Measurements from ENCODE around the gene CLK3. TPM values are rescaled to one million over a fixed set of nuclear protein-coding genes. Genes with fewer than 3 reads are reported as not detected.
A peak's percentile ranks its signal among the peaks of the same experiment; 100 is the strongest.

The CLK3 gene
- total and polyA plus RNA-seq, 2 of the 13 experiments (the other 11 are each of a cell fraction or from before 2014, with no cell fraction given) = 41.5 to 82.0 TPM

DNA sequence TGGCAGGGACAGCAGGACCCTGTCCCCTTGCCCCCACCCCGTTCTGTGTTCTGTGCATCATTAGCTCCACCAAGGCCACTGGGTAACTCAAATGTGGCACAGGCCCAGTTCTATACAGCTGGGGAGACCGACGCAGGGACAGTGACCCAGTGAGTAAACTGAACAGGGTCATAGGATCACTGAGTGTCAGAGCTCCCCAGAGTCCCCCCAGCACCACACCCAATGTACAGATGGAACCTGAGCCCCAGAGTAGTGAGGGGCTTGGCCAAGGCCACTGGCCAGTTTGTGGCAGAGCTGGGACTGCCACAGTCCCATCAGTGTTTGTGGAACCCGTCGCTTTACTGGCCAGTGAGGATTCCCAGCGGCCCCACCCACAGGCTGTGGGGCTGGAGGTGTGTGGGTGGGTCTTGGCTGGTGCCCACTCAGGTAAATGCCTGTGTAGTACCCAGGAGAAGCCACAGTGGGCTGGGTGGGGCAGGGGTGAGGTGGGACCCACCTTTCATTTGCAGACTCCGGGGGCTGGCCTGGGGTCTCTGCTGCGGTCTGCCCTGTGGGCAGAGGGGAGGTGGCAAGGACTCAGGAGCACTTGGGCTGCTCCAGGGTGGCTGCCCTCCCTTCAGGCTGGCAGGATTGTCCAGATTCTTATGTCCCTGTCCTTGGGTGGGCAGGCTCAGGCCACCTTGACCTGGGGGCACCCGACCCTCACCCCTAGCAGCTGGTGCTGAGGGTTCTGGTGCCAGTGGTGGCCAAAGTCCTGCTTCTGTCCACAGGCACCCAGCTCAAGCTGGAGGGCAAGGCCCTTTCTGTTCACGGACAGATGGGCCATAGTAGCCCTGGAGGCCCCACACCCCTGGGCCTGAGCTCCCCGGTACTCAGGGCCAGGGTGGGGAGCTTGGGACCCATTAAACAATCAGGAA is 11.6 kb upstream of the CLK3 start:
- Histone ChIP-seq H2AFZ (ENCODE audit: low read length) (no peak overlapping the region), H3K4me1 (ENCODE audit: insufficient read depth, low read length) (peaks cover 41% of the 10 kb centered on the region), H3K27ac (ENCODE audit: extremely low read length, insufficient read depth, low read length) (no peak overlapping the region), H3K36me3 (replicated peaks in 1 of 2; ENCODE audit: control insufficient read depth in 1 of 2, insufficient read depth in 2 of 2, low read length in 2 of 2) (no peaks in the 10 kb centered on the region), H3K27me3 (ENCODE audit: control insufficient read depth in 1 of 2, insufficient read depth in 2 of 2, low read length in 2 of 2) (peaks cover 7 to 20% of the 10 kb centered on the region in 2 experiments; a peak in 4 of 5 replicates), H3K4me2 (ENCODE audit: low read depth, low read length) (no peak overlapping the region; the same call in 1 of the 2 replicates), H3K79me2 (ENCODE audit: insufficient read depth, low read length) (no peaks in the 10 kb centered on the region), H3K9me3 (ENCODE audit: low read length) (no peaks in the 10 kb centered on the region), H3K4me3 (replicated peaks in 1 of 3; ENCODE audit: insufficient read depth in 1 of 3, low read depth in 2 of 3, low read length in 3 of 3) (no peak overlapping the region), H3K9ac (ENCODE audit: insufficient read depth, low read depth, low read length) (no peak overlapping the region), H4K20me1 (ENCODE audit: insufficient read depth, low read length) (no peaks in the 10 kb centered on the region)
- in situ Hi-C loops (cut with HindIII; ENCODE audit: extremely low pct_ligation_motif_present, low pct_unique_long_range_greater_than_20kb) = no loop called here
- CTCF ChIA-PET (ENCODE audit: low intra/inter-chr PET ratio, low total read pairs) = no interaction called here
- FAIRE-seq (no peak), DNase-seq (ENCODE audit: low spot score) (no peak), ATAC-seq (peak; percentile 16)
- 49% methylated on average over 2 of the region's 11 CpGs for WGBS (ENCODE audit: low lambda C conversion rate)
- BruUV-seq (replicated peaks) = no TSS peak
- intact Hi-C loops (cut with micrococcal nuclease; ENCODE audit: unreplicated experiment) = no loop called here
- POLR2A ChIA-PET = interaction anchor here (1.8 kb wide), 1 partner anchor 9 kb away, joined by 6 read pairs; no protein-coding TSS in a partner anchor
- TF ChIP-seq SMARCC2 (IDR thresholded peaks at IDR 0.05) (no peak), ZNF354B (CRISPR knock-in tag; IDR thresholded peaks at IDR 0.05) (no peak), KLF9 (CRISPR knock-in tag; IDR thresholded peaks at IDR 0.05; ENCODE audit: low read depth) (no peak), SPEN (CRISPR knock-in tag; IDR thresholded peaks at IDR 0.05; ENCODE audit: low read depth) (no peak), CHD2 (IDR thresholded peaks at IDR 0.05; ENCODE audit: low read depth, low read length) (no peak), HNRNPL (IDR thresholded peaks at IDR 0.05; ENCODE audit: low read depth, low read length) (0 out of 2 replicates have a peak, but pooled peaks have one; percentile 54), ZNF629 (CRISPR knock-in tag; conservative IDR thresholded peaks at IDR 0.05) (0 out of 2 replicates have a peak, but pooled peaks have one; percentile 14), SAFB2 (CRISPR knock-in tag; IDR thresholded peaks at IDR 0.05; ENCODE audit: borderline replicate concordance, low read depth) (no peak), ZBTB40 (IDR thresholded peaks at IDR 0.05) (no peak), ZBTB40 (CRISPR knock-in tag; IDR thresholded peaks at IDR 0.05) (no peak), ZNF879 (CRISPR knock-in tag; IDR thresholded peaks at IDR 0.05) (no peak), PRMT3 (CRISPR knock-in tag; IDR thresholded peaks at IDR 0.05; ENCODE audit: borderline replicate concordance, low read depth) (no peak), KLF11 (CRISPR knock-in tag; IDR thresholded peaks at IDR 0.05) (no peak)
- TF ChIP-seq, protein P1, sequence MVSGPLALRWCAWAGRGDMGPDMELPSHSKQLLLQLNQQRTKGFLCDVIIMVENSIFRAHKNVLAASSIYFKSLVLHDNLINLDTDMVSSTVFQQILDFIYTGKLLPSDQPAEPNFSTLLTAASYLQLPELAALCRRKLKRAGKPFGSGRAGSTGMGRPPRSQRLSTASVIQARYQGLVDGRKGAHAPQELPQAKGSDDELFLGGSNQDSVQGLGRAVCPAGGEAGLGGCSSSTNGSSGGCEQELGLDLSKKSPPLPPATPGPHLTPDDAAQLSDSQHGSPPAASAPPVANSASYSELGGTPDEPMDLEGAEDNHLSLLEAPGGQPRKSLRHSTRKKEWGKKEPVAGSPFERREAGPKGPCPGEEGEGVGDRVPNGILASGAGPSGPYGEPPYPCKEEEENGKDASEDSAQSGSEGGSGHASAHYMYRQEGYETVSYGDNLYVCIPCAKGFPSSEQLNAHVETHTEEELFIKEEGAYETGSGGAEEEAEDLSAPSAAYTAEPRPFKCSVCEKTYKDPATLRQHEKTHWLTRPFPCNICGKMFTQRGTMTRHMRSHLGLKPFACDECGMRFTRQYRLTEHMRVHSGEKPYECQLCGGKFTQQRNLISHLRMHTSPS (CRISPR knock-in tag; IDR thresholded peaks at IDR 0.05; ENCODE audit: low read depth) = peak; percentile 70; the same call in 1 of the 2 replicates
